Lower leg skin (tissue), 3 donors: Measurements from ENCODE around the gene ACTRT2.

ENCODE experiments used
- CTCF ChIP-seq, 3 donors: fragments of 450-650 bp; IDR thresholded peaks; one replicate each; pipeline ENCODE4 v1.5.1; 2016; ENCODE audit warnings: antibody characterized with exemption in 3 of 3, mild to moderate bottlenecking in 3 of 3, moderate library complexity in 2 of 3
- POLR2A ChIP-seq, 2 donors: fragments of 450-650 bp; IDR thresholded peaks; one replicate each; pipeline ENCODE4 v1.6.1; 2016 to 2017; ENCODE audit warnings: antibody characterized with exemption in 2 of 2, mild to moderate bottlenecking in 1 of 2, moderate library complexity in 1 of 2

- TF ChIP-seq CTCF (IDR thresholded peaks at IDR 0.05) (no peak), POLR2A (IDR thresholded peaks at IDR 0.05) (no peak)
Observed at GRCh38 chr1:3058263-3059030, 37.2 kb downstream of the ACTRT2 start.
